HepG2 (cell line): ENCODE measurements around the gene HK2. TPM values are rescaled to one million over a fixed set of nuclear protein-coding genes. Genes with fewer than 3 reads are reported as not detected.

Experiments
- ATAC-seq: fragments of 200-7000 bp; cut with Tn5 transposase; 3 replicates; pipeline ENCODE4 v1.9.1; 2020; ENCODE audit warnings: mild to moderate bottlenecking, moderate library complexity
- BruUV-seq: library from RNA; stranded (reverse); fragments of 400-500 nt; replicated peaks from 2 replicates; lab custom pipeline; 2021; lab: Mats Ljungman, UMichigan
- CTCF ChIA-PET: fragments of 300-600 bp; formaldehyde crosslinking; extraction: SDS; loops from one replicate; lab custom pipeline; 2021; ENCODE audit warnings: low total read pairs, inconsistent platforms, low intra/inter-chr PET ratio; lab: Yijun Ruan, JAX
- POLR2A ChIA-PET: fragments of 350-600 bp; sonication (Branson Sonifier 250); formaldehyde crosslinking; loops from one replicate; lab custom pipeline; 2020; ENCODE audit warnings: antibody characterized with exemption, inconsistent platforms; lab: Yijun Ruan, JAX
- DNase-seq: peaks from one replicate; pipeline ENCODE4 v3.0.0-alpha.2; 2015; ENCODE audit warnings: low spot score
- FAIRE-seq: peaks from 3 replicates; lab custom pipeline; 2011; peaks lifted over from hg19 to GRCh38; lab: Jason Lieb, UNC
- H2AFZ ChIP-seq: one replicate; pipeline ENCODE4 v1.6.1; 2011; ENCODE audit warnings: low read length, inconsistent platforms
- H3K27ac ChIP-seq: fragments of 300-600 bp; 3 replicates; pipeline ENCODE4 v1.8.0; 2011; ENCODE audit warnings: mixed run types, mild to moderate bottlenecking, mixed read lengths, low read length, inconsistent platforms; ENCODE audit not compliant: insufficient read depth; ENCODE audit errors: extremely low read length
- H3K27me3 ChIP-seq, 2 experiments: fragments of 200-600 bp in 1 of 2; 2 replicates in 1 of 2; 3 replicates in 1 of 2; pipeline versions ENCODE4 v1.6.0 to v1.8.0; 2011; ENCODE audit warnings: low read length in 2 of 2, mild to moderate bottlenecking in 2 of 2, moderate library complexity in 2 of 2, inconsistent platforms in 1 of 2; ENCODE audit not compliant: insufficient read depth in 2 of 2, control insufficient read depth in 1 of 2
- H3K36me3 ChIP-seq, 2 experiments: fragments of 200-600 bp in 1 of 2; replicated peaks in 1 of 2; 2 replicates in 1 of 2; 3 replicates in 1 of 2; pipeline versions ENCODE4 v1.5.1 to v1.8.0; 2011; ENCODE audit warnings: low read length in 2 of 2, inconsistent platforms in 1 of 2; ENCODE audit not compliant: insufficient read depth in 2 of 2, control insufficient read depth in 1 of 2
- H3K4me1 ChIP-seq: 2 replicates; pipeline ENCODE4 v1.5.1; 2012; ENCODE audit warnings: low read length, inconsistent platforms; ENCODE audit not compliant: insufficient read depth
- H3K4me2 ChIP-seq: 2 replicates; pipeline ENCODE4 v1.6.0; 2011; ENCODE audit warnings: low read depth, low read length, inconsistent platforms
- H3K4me3 ChIP-seq, 3 experiments: fragments of 200-600 bp in 1 of 3; sonication (generic), shearing (Covaris generic) in 1 of 3; replicated peaks in 1 of 3; 2 replicates each; pipeline ENCODE4 v1.5.1; 2011 to 2016; ENCODE audit warnings: low read length in 3 of 3, inconsistent platforms in 2 of 3, low read depth in 2 of 3, mild to moderate bottlenecking in 2 of 3, control low read depth in 1 of 3, mixed read lengths in 1 of 3; ENCODE audit not compliant: insufficient read depth in 1 of 3
- H3K79me2 ChIP-seq: one replicate; pipeline ENCODE4 v1.6.1; 2011; ENCODE audit warnings: low read length, inconsistent platforms; ENCODE audit not compliant: insufficient read depth
- H3K9ac ChIP-seq: 2 replicates; pipeline ENCODE4 v1.6.0; 2011; ENCODE audit warnings: mild to moderate bottlenecking, low read depth, low read length, inconsistent platforms; ENCODE audit not compliant: insufficient read depth
- H3K9me3 ChIP-seq: 2 replicates; pipeline ENCODE4 v1.5.1; 2012; ENCODE audit warnings: mild to moderate bottlenecking, low read length
- H4K20me1 ChIP-seq: 2 replicates; pipeline ENCODE4 v1.6.0; 2011; ENCODE audit warnings: inconsistent platforms, mild to moderate bottlenecking, low read length, moderate library complexity; ENCODE audit not compliant: insufficient read depth
- DR1 ChIP-seq: sonication (generic); formaldehyde crosslinking; IDR thresholded peaks from 2 replicates; pipeline ENCODE4 v1.8.0; 2021; ENCODE audit warnings: mild to moderate bottlenecking, missing genetic modification reagents, inconsistent platforms
- GATA4 ChIP-seq: sonication (generic); IDR thresholded peaks from 2 replicates; pipeline ENCODE4 v1.6.1; 2016; ENCODE audit warnings: antibody characterized with exemption, low read depth, borderline replicate concordance
- HMGXB3 ChIP-seq: sonication (generic); formaldehyde crosslinking; IDR thresholded peaks from 2 replicates; pipeline ENCODE4 v1.4.0; 2020; ENCODE audit warnings: missing genetic modification reagents, borderline replicate concordance
- KDM1A ChIP-seq: IDR thresholded peaks from 2 replicates; pipeline ENCODE4 v1.6.1; 2016; ENCODE audit warnings: missing compliant biosample characterization
- LBX2 ChIP-seq: sonication (generic); formaldehyde crosslinking; IDR thresholded peaks from 2 replicates; pipeline ENCODE4 v1.5.0; 2020; ENCODE audit warnings: missing genetic modification reagents, mild to moderate bottlenecking, borderline replicate concordance
- MAZ ChIP-seq, 2 experiments: sonication (generic) in 1 of 2; formaldehyde crosslinking in 1 of 2; IDR thresholded peaks; 2 replicates each; pipeline versions ENCODE4 v1.5.0 to v1.6.1; 2012 to 2020; ENCODE audit warnings: low read depth in 2 of 2, mild to moderate bottlenecking in 2 of 2, borderline replicate concordance in 1 of 2, improper control_type of control experiment in 1 of 2, low read length in 1 of 2, missing genetic modification reagents in 1 of 2, moderate library complexity in 1 of 2
- NFYB ChIP-seq: sonication (generic); formaldehyde crosslinking; IDR thresholded peaks from 2 replicates; pipeline ENCODE4 v1.4.0; 2020; ENCODE audit warnings: missing genetic modification reagents
- RAD21 ChIP-seq: fragments of 450-650 bp; formaldehyde crosslinking; IDR thresholded peaks from 2 replicates; pipeline ENCODE4 v1.5.0; 2020; ENCODE audit warnings: mild to moderate bottlenecking
- REL ChIP-seq: sonication (generic); formaldehyde crosslinking; conservative IDR thresholded peaks from 2 replicates; pipeline ENCODE4 v1.8.0; 2022; ENCODE audit warnings: mild to moderate bottlenecking, missing genetic modification reagents, moderate library complexity
- XBP1 ChIP-seq: sonication (generic); formaldehyde crosslinking; IDR thresholded peaks from 2 replicates; pipeline ENCODE4 v1.5.0; 2020; ENCODE audit warnings: missing genetic modification reagents
- ZFP36 ChIP-seq: fragments of 150-350 bp; IDR thresholded peaks from 2 replicates; pipeline ENCODE4 v1.6.1; 2018; ENCODE audit warnings: borderline replicate concordance, low read length, low read depth; ENCODE audit not compliant: partially characterized antibody
- ZFP90 ChIP-seq: sonication (generic); formaldehyde crosslinking; IDR thresholded peaks from 2 replicates; pipeline ENCODE4 v1.8.0; 2022; ENCODE audit warnings: missing genetic modification reagents, mild to moderate bottlenecking, inconsistent platforms, borderline replicate concordance
- ZFX ChIP-seq: sonication (generic); formaldehyde crosslinking; IDR thresholded peaks from 2 replicates; pipeline ENCODE4 v1.4.0; 2020; ENCODE audit warnings: mild to moderate bottlenecking, low read depth, missing genetic modification reagents, moderate library complexity
- ZNF12 ChIP-seq: sonication (generic); formaldehyde crosslinking; IDR thresholded peaks from 2 replicates; pipeline ENCODE4 v1.5.0; 2020; ENCODE audit warnings: missing genetic modification reagents
- ZNF414 ChIP-seq: sonication (generic); formaldehyde crosslinking; IDR thresholded peaks from 2 replicates; pipeline ENCODE4 v1.5.0; 2020; ENCODE audit warnings: missing genetic modification reagents
- ZNF598 ChIP-seq: sonication (generic); formaldehyde crosslinking; IDR thresholded peaks from 2 replicates; pipeline ENCODE4 v1.5.1; 2020; ENCODE audit warnings: mild to moderate bottlenecking, missing genetic modification reagents, borderline replicate concordance
- WGBS: methylation state at CpG from one replicate; pipeline ENCODE4 v1.1.6; 2017; ENCODE audit warnings: low lambda C conversion rate; 5-methylcytosine and 5-hydroxymethylcytosine counted together
- in situ Hi-C: cut with HindIII; loops from 2 replicates; pipeline ENCODE4 v1.10.0; 2017; ENCODE audit warnings: low pct_unique_long_range_greater_than_20kb; ENCODE audit not compliant: extremely low pct_ligation_motif_present
- intact Hi-C: fragments of 100-400 bp; cut with micrococcal nuclease; formaldehyde crosslinking; loops from one replicate; pipeline ENCODE4 v1.10.0; 2022; ENCODE audit not compliant: unreplicated experiment
- polyA plus RNA-seq, 8 experiments: library from polyadenylated mRNA; depleted of rRNA in 3 of 8; stranded (reverse) in 7 of 8; unstranded in 1 of 8; fragments of >200 nt; fragmentation: Illumina TruSeq in 4 of 8; extraction: Trizol in 4 of 8; gene quantifications; 2 replicates each; pipeline versions ENCODE4 v1.2.1 to v1.2.3, GENCODE V29; 2011 to 2016; ENCODE audit warnings: low read depth in 4 of 8, missing spikeins in 1 of 8, mixed read lengths in 1 of 8; ENCODE audit not compliant: insufficient read depth in 1 of 8
- total RNA-seq, 5 experiments: library from RNA; depleted of rRNA; stranded (reverse); fragments of >200 nt; fragmentation: Illumina TruSeq; extraction: Trizol; gene quantifications; 2 replicates each; pipeline ENCODE4 v1.2.3, GENCODE V29; 2016; ENCODE audit warnings: low read depth in 1 of 5
- TF ChIP-seq, protein P1 (sequence below): sonication (generic); formaldehyde crosslinking; IDR thresholded peaks from 2 replicates; pipeline ENCODE4 v1.4.0; 2020; ENCODE audit warnings: missing genetic modification reagents, low read depth, mild to moderate bottlenecking, borderline replicate concordance

The HK2 gene
- total and polyA plus RNA-seq, 2 of the 13 experiments (the other 11 are each of a cell fraction or from before 2014, with no cell fraction given): 13.2 to 101 TPM

DNA sequence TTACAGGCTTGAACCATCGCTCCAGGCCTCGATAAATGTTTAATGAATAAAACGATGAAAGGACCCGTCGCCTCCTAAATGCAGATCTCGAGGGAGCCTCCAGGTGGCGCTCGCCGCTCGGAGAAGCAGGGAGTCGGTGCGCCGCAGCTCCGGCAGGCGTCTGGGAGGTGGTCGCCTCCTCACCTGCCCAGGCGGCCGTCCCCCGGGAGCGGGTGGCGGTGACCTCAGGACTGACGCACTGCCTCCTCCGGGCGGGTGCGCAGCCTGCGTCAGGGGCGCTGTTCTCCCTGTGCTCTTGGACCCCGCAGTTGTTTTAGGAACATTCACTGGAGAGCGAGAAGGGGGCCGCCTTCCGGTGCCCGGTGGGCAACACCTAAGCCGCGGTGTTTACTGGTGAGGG lies 85.9 kb downstream of the HK2 start:
- FAIRE-seq: no peak
- Histone ChIP-seq H4K20me1 (no peaks in the 10 kb centered on the region), H3K4me1 (peaks cover 84% of the 10 kb centered on the region), H3K4me2 (peak overlapping the region; percentile 26; the same call in 1 of the 2 replicates), H3K9ac (no peak overlapping the region), H2AFZ (no peak overlapping the region), H3K27me3 (0 out of 5 replicates have a peak, but pooled peaks cover 0 to 7% of the 10 kb centered on the region in 2 experiments), H3K36me3 (no peaks in the 10 kb centered on the region; a peak in 1 of 5 replicates), H3K27ac (no peak overlapping the region), H3K9me3 (no peaks in the 10 kb centered on the region), H3K4me3 (peak overlapping the region in 2 of 3 experiments; percentile 7 to 41; a peak in 1 of 6 replicates), H3K79me2 (no peaks in the 10 kb centered on the region)
- ATAC-seq: peak; percentile 13
- DNase-seq: peak; percentile 31
- in situ Hi-C loops (loop anchor here (10.0 kb wide), 1 partner anchor 325 kb away; no protein-coding TSS in a partner anchor), intact Hi-C loops (loop anchor here (1.0 to 5.0 kb wide), 4 partner anchors 37 to 482 kb away; partner anchors contain the start of gene POLE4)
- POLR2A ChIA-PET: interaction anchor here (1.4 kb wide), 1 partner anchor 38 kb away, joined by 4 read pairs; no protein-coding TSS in a partner anchor
- WGBS: 84% methylated on average over 26 of the region's 34 CpGs
- CTCF ChIA-PET: interaction anchor here (0.9 to 3.2 kb wide), 4 partner anchors 63 to 484 kb away, joined by 3 to 9 read pairs (median 4); no protein-coding TSS in a partner anchor
- no TSS peak for BruUV-seq
- TF ChIP-seq RAD21 (CRISPR knock-in tag) (peak; percentile 96), MAZ (IDR thresholded peaks at IDR 0.05; ENCODE audit: borderline replicate concordance, low read depth, low read length) (no peak), MAZ (CRISPR knock-in tag; IDR thresholded peaks at IDR 0.05; ENCODE audit: low read depth) (peak; percentile 47; the same call in 1 of the 2 replicates), XBP1 (CRISPR knock-in tag) (no peak), GATA4 (no peak), LBX2 (CRISPR knock-in tag) (no peak), ZFP90 (peak; percentile 65; the same call in 1 of the 2 replicates), NFYB (CRISPR knock-in tag) (no peak), ZFX (CRISPR knock-in tag) (0 out of 2 replicates have a peak, but pooled peaks have one; percentile 12), ZNF414 (CRISPR knock-in tag) (no peak), REL (CRISPR knock-in tag) (0 out of 2 replicates have a peak, but pooled peaks have one; percentile 52), ZFP36 (no peak), ZNF12 (CRISPR knock-in tag) (no peak), DR1 (no peak), KDM1A (CRISPR knock-in tag) (no peak), ZNF598 (CRISPR knock-in tag) (0 out of 2 replicates have a peak, but pooled peaks have one; percentile 55), HMGXB3 (CRISPR knock-in tag) (no peak)
- TF ChIP-seq, protein P1, sequence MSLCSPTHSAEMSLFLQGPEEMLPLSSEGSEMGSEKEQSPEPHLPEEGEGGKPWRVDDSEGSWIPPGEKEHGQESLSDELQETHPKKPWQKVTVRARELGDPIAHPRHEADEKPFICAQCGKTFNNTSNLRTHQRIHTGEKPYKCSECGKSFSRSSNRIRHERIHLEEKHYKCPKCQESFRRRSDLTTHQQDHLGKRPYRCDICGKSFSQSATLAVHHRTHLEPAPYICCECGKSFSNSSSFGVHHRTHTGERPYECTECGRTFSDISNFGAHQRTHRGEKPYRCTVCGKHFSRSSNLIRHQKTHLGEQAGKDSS (CRISPR knock-in tag): peak; percentile 57; the same call in 1 of the 2 replicates
